ENCODE measurements around the gene LSAMP.
"Not testable (repeated sequence)": the region's sequence is repeated elsewhere in the genome, so short reads cannot be mapped to it uniquely, and the experiment has no call there.

Gene LSAMP

DNA sequence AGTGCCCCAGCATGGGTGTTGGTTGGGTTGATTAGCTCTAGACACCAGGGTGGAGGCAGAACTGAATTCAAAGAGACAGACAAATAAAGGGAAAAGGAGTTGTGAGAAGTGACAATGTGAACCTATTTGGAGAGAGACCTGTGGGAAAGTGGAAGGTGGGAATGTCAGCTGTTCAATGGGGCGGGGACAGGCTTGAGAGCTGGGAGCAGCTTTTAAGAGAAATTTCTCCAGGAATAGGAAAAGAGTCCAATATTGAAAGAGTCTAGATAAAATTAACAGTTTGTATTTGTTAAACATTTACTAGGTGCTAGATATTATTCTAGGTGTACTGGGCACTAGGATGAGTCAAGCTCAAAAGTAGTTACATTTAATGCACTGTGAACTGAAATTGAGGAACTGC lies 596.6 kb downstream of the LSAMP start:
- Histone ChIP-seq H3K4me3 (ENCODE audit: severe bottlenecking) (no peak overlapping the region), H3K4me1 (ENCODE audit: insufficient read depth, poor library complexity, severe bottlenecking) (no peaks in the 10 kb centered on the region)
- ATAC-seq (ENCODE audit: low read depth), result no peak

DNA sequence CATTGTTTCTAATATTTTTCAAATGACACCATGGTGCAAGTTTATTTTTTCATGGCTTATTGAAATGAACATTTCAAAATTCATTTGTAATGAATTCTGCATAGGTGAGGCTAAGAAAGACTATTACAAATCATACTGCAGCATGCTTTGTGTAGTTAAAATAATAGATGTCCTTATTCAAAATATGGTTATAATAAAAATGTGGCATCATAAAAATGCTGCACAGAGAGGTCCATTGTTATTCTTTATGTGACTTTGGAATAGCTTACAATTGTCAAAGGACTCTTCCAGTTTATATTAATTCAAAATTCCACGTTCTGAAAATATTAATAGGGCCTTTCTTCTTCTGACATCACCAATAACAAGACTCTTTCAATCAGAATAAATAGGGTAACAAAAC lies 599.3 kb downstream of the LSAMP start:
- ATAC-seq (ENCODE audit: low read depth) (no peak), DNase-seq (ENCODE audit: low spot score) (no peak)
- no peaks in the 10 kb centered on the region for H3K36me3 ChIP-seq (ENCODE audit: low read depth)

More for the DNA sequence above, 596.6 kb downstream of the LSAMP start:
- Histone ChIP-seq H3K36me3 (ENCODE audit: low read depth) (no peaks in the 10 kb centered on the region), H3K9me3 (ENCODE audit: severe bottlenecking) (no peaks in the 10 kb centered on the region), H3K27me3 (ENCODE audit: insufficient read depth, poor library complexity, severe bottlenecking) (no peaks in the 10 kb centered on the region), H3K27ac (ENCODE audit: poor library complexity, severe bottlenecking) (no peak overlapping the region)
- TF ChIP-seq, protein P1, sequence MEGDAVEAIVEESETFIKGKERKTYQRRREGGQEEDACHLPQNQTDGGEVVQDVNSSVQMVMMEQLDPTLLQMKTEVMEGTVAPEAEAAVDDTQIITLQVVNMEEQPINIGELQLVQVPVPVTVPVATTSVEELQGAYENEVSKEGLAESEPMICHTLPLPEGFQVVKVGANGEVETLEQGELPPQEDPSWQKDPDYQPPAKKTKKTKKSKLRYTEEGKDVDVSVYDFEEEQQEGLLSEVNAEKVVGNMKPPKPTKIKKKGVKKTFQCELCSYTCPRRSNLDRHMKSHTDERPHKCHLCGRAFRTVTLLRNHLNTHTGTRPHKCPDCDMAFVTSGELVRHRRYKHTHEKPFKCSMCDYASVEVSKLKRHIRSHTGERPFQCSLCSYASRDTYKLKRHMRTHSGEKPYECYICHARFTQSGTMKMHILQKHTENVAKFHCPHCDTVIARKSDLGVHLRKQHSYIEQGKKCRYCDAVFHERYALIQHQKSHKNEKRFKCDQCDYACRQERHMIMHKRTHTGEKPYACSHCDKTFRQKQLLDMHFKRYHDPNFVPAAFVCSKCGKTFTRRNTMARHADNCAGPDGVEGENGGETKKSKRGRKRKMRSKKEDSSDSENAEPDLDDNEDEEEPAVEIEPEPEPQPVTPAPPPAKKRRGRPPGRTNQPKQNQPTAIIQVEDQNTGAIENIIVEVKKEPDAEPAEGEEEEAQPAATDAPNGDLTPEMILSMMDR (IDR thresholded peaks at IDR 0.05; ENCODE audit: poor library complexity, severe bottlenecking), result no peak
- no peak for DNase-seq (ENCODE audit: low spot score)

DNA sequence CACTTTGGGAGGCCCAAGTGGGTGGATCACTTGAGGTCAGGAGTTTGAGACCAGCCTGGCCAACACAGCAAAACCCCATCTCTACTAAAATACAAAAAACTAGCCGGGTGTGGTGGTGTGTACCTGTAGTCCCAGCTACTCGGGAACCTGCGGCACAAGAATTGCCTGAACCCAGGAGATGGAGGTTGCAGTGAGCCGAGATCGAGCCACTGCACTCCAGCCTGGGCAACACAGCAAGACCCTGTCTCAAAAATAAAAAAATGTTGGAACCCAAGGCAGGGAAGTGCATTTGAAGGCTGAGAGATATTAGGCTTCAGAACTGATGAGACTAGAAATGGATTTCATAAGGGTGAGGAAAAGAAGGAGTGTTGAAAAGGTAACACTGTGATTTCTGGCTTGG lies 600.6 kb downstream of the LSAMP start:
- not testable (repeated sequence) for ATAC-seq (ENCODE audit: low read depth); H3K36me3 ChIP-seq (ENCODE audit: low read depth); H3K27ac ChIP-seq (ENCODE audit: poor library complexity, severe bottlenecking); H3K27me3 ChIP-seq (ENCODE audit: insufficient read depth, poor library complexity, severe bottlenecking); H3K4me1 ChIP-seq (ENCODE audit: insufficient read depth, poor library complexity, severe bottlenecking); H3K9me3 ChIP-seq (ENCODE audit: severe bottlenecking); DNase-seq (ENCODE audit: low spot score); H3K4me3 ChIP-seq (ENCODE audit: severe bottlenecking)

More for the DNA sequence above, 599.3 kb downstream of the LSAMP start:
- no peak overlapping the region for H3K27ac ChIP-seq (ENCODE audit: poor library complexity, severe bottlenecking)
- no peak overlapping the region for H3K4me3 ChIP-seq (ENCODE audit: severe bottlenecking)
- no peaks in the 10 kb centered on the region for H3K9me3 ChIP-seq (ENCODE audit: severe bottlenecking)
- TF ChIP-seq, protein P1 (IDR thresholded peaks at IDR 0.05; ENCODE audit: poor library complexity, severe bottlenecking), result no peak
- H3K27me3 ChIP-seq (ENCODE audit: insufficient read depth, poor library complexity, severe bottlenecking), result no peaks in the 10 kb centered on the region
- H3K4me1 ChIP-seq (ENCODE audit: insufficient read depth, poor library complexity, severe bottlenecking), result no peaks in the 10 kb centered on the region

DNA sequence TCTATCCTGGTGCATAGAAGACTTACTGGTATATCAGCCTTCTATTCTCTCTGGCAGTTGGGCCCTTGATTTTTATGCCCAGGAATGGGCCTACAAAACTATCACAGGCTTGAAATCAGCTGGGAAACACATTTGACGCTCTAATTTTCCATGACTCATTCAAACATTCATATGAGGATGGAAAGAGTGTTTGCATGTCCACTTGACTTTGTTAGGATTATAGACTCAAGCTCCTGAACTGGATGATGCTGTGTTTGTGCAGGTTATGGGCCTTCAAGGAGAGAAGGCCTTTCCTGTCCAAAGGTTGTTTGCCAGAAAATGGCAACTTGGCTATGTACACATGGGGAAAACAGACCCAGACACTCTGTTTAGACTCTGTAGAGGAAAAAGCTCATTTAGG lies 602.1 kb downstream of the LSAMP start:
- H3K4me1 ChIP-seq (ENCODE audit: insufficient read depth, poor library complexity, severe bottlenecking), result no peaks in the 10 kb centered on the region
- no peak for ATAC-seq (ENCODE audit: low read depth)

DNA sequence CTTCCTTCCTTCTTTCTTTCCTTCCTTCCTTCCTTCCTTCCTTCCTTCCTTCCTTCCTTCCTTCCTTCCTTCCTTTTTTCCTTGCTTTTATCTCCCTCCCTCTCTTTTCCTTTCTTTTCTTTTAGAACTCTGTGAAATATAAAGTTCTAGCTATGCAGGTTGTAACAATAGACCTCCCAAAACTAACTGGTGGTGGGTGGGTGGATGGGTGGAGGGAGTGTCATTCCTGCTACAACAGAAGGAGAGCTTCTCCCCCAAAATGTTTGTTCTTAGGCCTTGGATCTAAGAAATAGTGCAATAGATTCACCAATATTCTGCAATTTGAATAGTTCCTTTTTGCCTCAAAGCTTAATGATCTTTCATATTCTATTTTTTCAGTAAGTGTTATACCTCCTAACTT lies 606.0 kb downstream of the LSAMP start:
- TF ChIP-seq, protein P1 (IDR thresholded peaks at IDR 0.05; ENCODE audit: poor library complexity, severe bottlenecking), result no peak
- Histone ChIP-seq H3K36me3 (ENCODE audit: low read depth) (no peaks in the 10 kb centered on the region), H3K9me3 (ENCODE audit: severe bottlenecking) (no peaks in the 10 kb centered on the region), H3K4me1 (ENCODE audit: insufficient read depth, poor library complexity, severe bottlenecking) (peaks cover 4% of the 10 kb centered on the region), H3K27ac (ENCODE audit: poor library complexity, severe bottlenecking) (no peak overlapping the region), H3K27me3 (ENCODE audit: insufficient read depth, poor library complexity, severe bottlenecking) (no peaks in the 10 kb centered on the region), H3K4me3 (ENCODE audit: severe bottlenecking) (no peak overlapping the region)
- DNase-seq (ENCODE audit: low spot score) (no peak), ATAC-seq (ENCODE audit: low read depth) (no peak)

More for the DNA sequence above, 602.1 kb downstream of the LSAMP start:
- Histone ChIP-seq H3K27ac (ENCODE audit: poor library complexity, severe bottlenecking) (no peak overlapping the region), H3K27me3 (ENCODE audit: insufficient read depth, poor library complexity, severe bottlenecking) (no peaks in the 10 kb centered on the region), H3K4me3 (ENCODE audit: severe bottlenecking) (no peak overlapping the region), H3K36me3 (ENCODE audit: low read depth) (no peaks in the 10 kb centered on the region), H3K9me3 (ENCODE audit: severe bottlenecking) (no peaks in the 10 kb centered on the region)
- TF ChIP-seq, protein P1 (IDR thresholded peaks at IDR 0.05; ENCODE audit: poor library complexity, severe bottlenecking), result no peak
- DNase-seq (ENCODE audit: low spot score), result no peak

Data from RWPE2 (cell line).